HepG2 (cell line): ENCODE measurements around the gene MTG1. TPM values are rescaled to one million over a fixed set of nuclear protein-coding genes. Genes with fewer than 3 reads are reported as not detected.
A peak's percentile ranks its signal among the peaks of the same experiment; 100 is the strongest.

Source experiments
- ARNT2 ChIP-seq: sonication (generic); formaldehyde crosslinking; IDR thresholded peaks from 2 replicates; pipeline ENCODE4 v1.8.0; 2022; ENCODE audit warnings: mild to moderate bottlenecking, low read depth, missing genetic modification reagents, moderate library complexity
- ATF5 ChIP-seq: sonication (generic); formaldehyde crosslinking; IDR thresholded peaks from 2 replicates; pipeline ENCODE4 v1.4.0; 2020; ENCODE audit warnings: mild to moderate bottlenecking, low read depth, missing genetic modification reagents
- GATA4 ChIP-seq: sonication (generic); IDR thresholded peaks from 2 replicates; pipeline ENCODE4 v1.6.1; 2016; ENCODE audit warnings: antibody characterized with exemption, low read depth, borderline replicate concordance
- HDAC1 ChIP-seq: sonication (generic); formaldehyde crosslinking; IDR thresholded peaks from 2 replicates; pipeline ENCODE4 v1.5.1; 2020; ENCODE audit warnings: mild to moderate bottlenecking, missing genetic modification reagents
- HOXA3 ChIP-seq: sonication (generic); formaldehyde crosslinking; IDR thresholded peaks from 2 replicates; pipeline ENCODE4 v1.5.0; 2020; ENCODE audit warnings: missing genetic modification reagents
- MYC ChIP-seq: sonication (generic); formaldehyde crosslinking; IDR thresholded peaks from 2 replicates; pipeline ENCODE4 v1.9.0; 2021; ENCODE audit warnings: missing genetic modification reagents, borderline replicate concordance
- MYPOP ChIP-seq: sonication (generic); formaldehyde crosslinking; IDR thresholded peaks from 2 replicates; pipeline ENCODE4 v1.8.1; 2023; ENCODE audit warnings: mild to moderate bottlenecking, moderate library complexity, missing genetic modification reagents
- PHF8 ChIP-seq: sonication (generic); formaldehyde crosslinking; IDR thresholded peaks from 2 replicates; pipeline ENCODE4 v1.5.0; 2020; ENCODE audit warnings: missing genetic modification reagents
- STAT5B ChIP-seq: sonication (generic); formaldehyde crosslinking; IDR thresholded peaks from 2 replicates; pipeline ENCODE4 v1.4.0; 2020; ENCODE audit warnings: missing genetic modification reagents
- ZMYM2 ChIP-seq: sonication (generic); formaldehyde crosslinking; IDR thresholded peaks from 2 replicates; pipeline ENCODE4 v1.8.0; 2022; ENCODE audit warnings: mild to moderate bottlenecking, missing genetic modification reagents
- ZMYM4 ChIP-seq: sonication (generic); formaldehyde crosslinking; IDR thresholded peaks from 2 replicates; pipeline ENCODE4 v1.8.1; 2023; ENCODE audit warnings: mild to moderate bottlenecking, missing genetic modification reagents
- ZNF263 ChIP-seq: sonication (generic); formaldehyde crosslinking; IDR thresholded peaks from 2 replicates; pipeline ENCODE4 v1.4.0; 2020; ENCODE audit warnings: missing genetic modification reagents
- ZSCAN9 ChIP-seq: IDR thresholded peaks from 2 replicates; pipeline ENCODE4 v1.6.1; 2016; ENCODE audit warnings: borderline replicate concordance
- polyA plus RNA-seq, 8 experiments: library from polyadenylated mRNA; depleted of rRNA in 3 of 8; stranded (reverse) in 7 of 8; unstranded in 1 of 8; fragments of >200 nt; fragmentation: Illumina TruSeq in 4 of 8; extraction: Trizol in 4 of 8; gene quantifications; 2 replicates each; pipeline versions ENCODE4 v1.2.1 to v1.2.3, GENCODE V29; 2011 to 2016; ENCODE audit warnings: low read depth in 4 of 8, missing spikeins in 1 of 8, mixed read lengths in 1 of 8; ENCODE audit not compliant: insufficient read depth in 1 of 8
- total RNA-seq, 5 experiments: library from RNA; depleted of rRNA; stranded (reverse); fragments of >200 nt; fragmentation: Illumina TruSeq; extraction: Trizol; gene quantifications; 2 replicates each; pipeline ENCODE4 v1.2.3, GENCODE V29; 2016; ENCODE audit warnings: low read depth in 1 of 5
- TF ChIP-seq, protein P1 (sequence below): sonication (generic); formaldehyde crosslinking; conservative IDR thresholded peaks from 2 replicates; pipeline ENCODE4 v1.4.0; 2020; ENCODE audit warnings: mild to moderate bottlenecking, missing genetic modification reagents, moderate library complexity
- TF ChIP-seq, protein P2 (sequence below): IDR thresholded peaks from 2 replicates; pipeline ENCODE4 v1.6.1; 2012; ENCODE audit warnings: inconsistent platforms
- TF ChIP-seq, protein P3 (sequence below): IDR thresholded peaks from 2 replicates; pipeline ENCODE4 v1.6.1; 2016; ENCODE audit warnings: missing compliant biosample characterization, missing genetic modification reagents, borderline replicate concordance
- TF ChIP-seq, protein P4 (sequence below): sonication (generic); formaldehyde crosslinking; IDR thresholded peaks from 2 replicates; pipeline ENCODE4 v1.4.0; 2020; ENCODE audit warnings: missing genetic modification reagents

Gene MTG1
- total and polyA plus RNA-seq, 2 of the 13 experiments (the other 11 are each of a cell fraction or from before 2014, with no cell fraction given): 42.0 to 103 TPM

DNA sequence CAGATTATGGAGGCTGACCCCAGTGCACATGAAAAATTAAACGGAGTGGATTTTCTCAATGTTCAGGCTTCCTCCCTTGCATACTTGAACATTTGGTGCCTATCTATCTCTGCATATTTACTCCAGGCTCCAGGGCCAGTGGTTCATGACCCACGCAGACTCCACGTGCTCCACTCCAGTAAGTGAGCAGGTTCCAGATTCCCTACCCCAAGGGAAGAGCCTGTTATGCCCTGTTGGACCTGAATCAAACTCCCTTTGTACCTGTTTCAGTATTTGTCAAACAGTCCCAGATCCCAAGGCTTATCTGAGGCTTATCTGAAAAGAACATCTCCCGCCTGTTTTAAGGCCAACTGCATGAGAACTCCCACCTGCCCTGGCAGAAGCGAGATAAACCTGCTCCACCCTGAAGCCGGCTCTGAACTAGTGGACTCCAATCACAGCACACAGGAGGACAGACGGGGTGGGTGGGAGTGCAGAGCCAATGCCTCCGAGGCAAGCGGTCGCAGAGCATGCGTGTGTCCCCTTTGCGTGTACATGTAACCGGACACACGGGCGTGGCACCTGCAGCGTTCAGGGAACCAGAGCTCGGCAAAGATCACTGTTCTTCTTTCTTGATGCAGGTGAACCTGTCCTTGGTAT is 33.9 kb upstream of the MTG1 start (continued):
- TF ChIP-seq, protein P1, sequence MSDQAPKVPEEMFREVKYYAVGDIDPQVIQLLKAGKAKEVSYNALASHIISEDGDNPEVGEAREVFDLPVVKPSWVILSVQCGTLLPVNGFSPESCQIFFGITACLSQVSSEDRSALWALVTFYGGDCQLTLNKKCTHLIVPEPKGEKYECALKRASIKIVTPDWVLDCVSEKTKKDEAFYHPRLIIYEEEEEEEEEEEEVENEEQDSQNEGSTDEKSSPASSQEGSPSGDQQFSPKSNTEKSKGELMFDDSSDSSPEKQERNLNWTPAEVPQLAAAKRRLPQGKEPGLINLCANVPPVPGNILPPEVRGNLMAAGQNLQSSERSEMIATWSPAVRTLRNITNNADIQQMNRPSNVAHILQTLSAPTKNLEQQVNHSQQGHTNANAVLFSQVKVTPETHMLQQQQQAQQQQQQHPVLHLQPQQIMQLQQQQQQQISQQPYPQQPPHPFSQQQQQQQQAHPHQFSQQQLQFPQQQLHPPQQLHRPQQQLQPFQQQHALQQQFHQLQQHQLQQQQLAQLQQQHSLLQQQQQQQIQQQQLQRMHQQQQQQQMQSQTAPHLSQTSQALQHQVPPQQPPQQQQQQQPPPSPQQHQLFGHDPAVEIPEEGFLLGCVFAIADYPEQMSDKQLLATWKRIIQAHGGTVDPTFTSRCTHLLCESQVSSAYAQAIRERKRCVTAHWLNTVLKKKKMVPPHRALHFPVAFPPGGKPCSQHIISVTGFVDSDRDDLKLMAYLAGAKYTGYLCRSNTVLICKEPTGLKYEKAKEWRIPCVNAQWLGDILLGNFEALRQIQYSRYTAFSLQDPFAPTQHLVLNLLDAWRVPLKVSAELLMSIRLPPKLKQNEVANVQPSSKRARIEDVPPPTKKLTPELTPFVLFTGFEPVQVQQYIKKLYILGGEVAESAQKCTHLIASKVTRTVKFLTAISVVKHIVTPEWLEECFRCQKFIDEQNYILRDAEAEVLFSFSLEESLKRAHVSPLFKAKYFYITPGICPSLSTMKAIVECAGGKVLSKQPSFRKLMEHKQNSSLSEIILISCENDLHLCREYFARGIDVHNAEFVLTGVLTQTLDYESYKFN: peak; percentile 66
- TF ChIP-seq HOXA3: no peak; the same call in 1 of the 2 replicates
- TF ChIP-seq ZMYM4 (CRISPR knock-in tag): peak; percentile 34; the same call in 1 of the 2 replicates
- 0 out of 2 replicates have a peak, but pooled peaks have one; percentile 52 for TF ChIP-seq ZSCAN9
- TF ChIP-seq ATF5 (CRISPR knock-in tag): 0 out of 2 replicates have a peak, but pooled peaks have one; percentile 20
- TF ChIP-seq MYPOP (CRISPR knock-in tag): 0 out of 2 replicates have a peak, but pooled peaks have one; percentile 48
- TF ChIP-seq ZNF263: 0 out of 2 replicates have a peak, but pooled peaks have one; percentile 21
- TF ChIP-seq STAT5B: no peak
- TF ChIP-seq, protein P2, sequence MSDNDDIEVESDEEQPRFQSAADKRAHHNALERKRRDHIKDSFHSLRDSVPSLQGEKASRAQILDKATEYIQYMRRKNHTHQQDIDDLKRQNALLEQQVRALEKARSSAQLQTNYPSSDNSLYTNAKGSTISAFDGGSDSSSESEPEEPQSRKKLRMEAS: peak; percentile 78
- TF ChIP-seq MYC (CRISPR knock-in tag): peak; percentile 32; the same call in 1 of the 2 replicates
- TF ChIP-seq PHF8 (CRISPR knock-in tag): no peak
- TF ChIP-seq GATA4: 0 out of 2 replicates have a peak, but pooled peaks have one; percentile 48
- no peak for TF ChIP-seq HDAC1
- peak; percentile 57; the same call in 1 of the 2 replicates for TF ChIP-seq ARNT2 (CRISPR knock-in tag)
- TF ChIP-seq, protein P3, sequence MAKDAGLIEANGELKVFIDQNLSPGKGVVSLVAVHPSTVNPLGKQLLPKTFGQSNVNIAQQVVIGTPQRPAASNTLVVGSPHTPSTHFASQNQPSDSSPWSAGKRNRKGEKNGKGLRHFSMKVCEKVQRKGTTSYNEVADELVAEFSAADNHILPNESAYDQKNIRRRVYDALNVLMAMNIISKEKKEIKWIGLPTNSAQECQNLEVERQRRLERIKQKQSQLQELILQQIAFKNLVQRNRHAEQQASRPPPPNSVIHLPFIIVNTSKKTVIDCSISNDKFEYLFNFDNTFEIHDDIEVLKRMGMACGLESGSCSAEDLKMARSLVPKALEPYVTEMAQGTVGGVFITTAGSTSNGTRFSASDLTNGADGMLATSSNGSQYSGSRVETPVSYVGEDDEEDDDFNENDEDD: peak; percentile 90; the same call in 1 of the 2 replicates
- TF ChIP-seq, protein P4, sequence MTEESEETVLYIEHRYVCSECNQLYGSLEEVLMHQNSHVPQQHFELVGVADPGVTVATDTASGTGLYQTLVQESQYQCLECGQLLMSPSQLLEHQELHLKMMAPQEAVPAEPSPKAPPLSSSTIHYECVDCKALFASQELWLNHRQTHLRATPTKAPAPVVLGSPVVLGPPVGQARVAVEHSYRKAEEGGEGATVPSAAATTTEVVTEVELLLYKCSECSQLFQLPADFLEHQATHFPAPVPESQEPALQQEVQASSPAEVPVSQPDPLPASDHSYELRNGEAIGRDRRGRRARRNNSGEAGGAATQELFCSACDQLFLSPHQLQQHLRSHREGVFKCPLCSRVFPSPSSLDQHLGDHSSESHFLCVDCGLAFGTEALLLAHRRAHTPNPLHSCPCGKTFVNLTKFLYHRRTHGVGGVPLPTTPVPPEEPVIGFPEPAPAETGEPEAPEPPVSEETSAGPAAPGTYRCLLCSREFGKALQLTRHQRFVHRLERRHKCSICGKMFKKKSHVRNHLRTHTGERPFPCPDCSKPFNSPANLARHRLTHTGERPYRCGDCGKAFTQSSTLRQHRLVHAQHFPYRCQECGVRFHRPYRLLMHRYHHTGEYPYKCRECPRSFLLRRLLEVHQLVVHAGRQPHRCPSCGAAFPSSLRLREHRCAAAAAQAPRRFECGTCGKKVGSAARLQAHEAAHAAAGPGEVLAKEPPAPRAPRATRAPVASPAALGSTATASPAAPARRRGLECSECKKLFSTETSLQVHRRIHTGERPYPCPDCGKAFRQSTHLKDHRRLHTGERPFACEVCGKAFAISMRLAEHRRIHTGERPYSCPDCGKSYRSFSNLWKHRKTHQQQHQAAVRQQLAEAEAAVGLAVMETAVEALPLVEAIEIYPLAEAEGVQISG (CRISPR knock-in tag): 0 out of 2 replicates have a peak, but pooled peaks have one; percentile 58
- peak; percentile 42; the same call in 1 of the 2 replicates for TF ChIP-seq ZMYM2 (CRISPR knock-in tag)
